ENCODE results near the gene DAZAP1.

- no peak for TF ChIP-seq CTCF (IDR thresholded peaks at IDR 0.05)
- no peak for TF ChIP-seq POLR2AphosphoS5 (IDR thresholded peaks at IDR 0.05)
Observed at GRCh38 chr19:1423436-1424191, 16.2 kb downstream of the DAZAP1 start.
